DMS153 treated with DMSO at 0.1 percent for 48 hours (cell line): ENCODE measurements around the gene RMDN2.
"Not testable (repeated sequence)": the region's sequence is repeated elsewhere in the genome, so short reads cannot be mapped to it uniquely, and the experiment has no call there.

ENCODE experiments used
- DNase-seq: peaks from one replicate; lab custom pipeline; 2025; ENCODE audit not compliant: unreplicated experiment; lab: John Stamatoyannopoulos, UW

The RMDN2 gene

DNA sequence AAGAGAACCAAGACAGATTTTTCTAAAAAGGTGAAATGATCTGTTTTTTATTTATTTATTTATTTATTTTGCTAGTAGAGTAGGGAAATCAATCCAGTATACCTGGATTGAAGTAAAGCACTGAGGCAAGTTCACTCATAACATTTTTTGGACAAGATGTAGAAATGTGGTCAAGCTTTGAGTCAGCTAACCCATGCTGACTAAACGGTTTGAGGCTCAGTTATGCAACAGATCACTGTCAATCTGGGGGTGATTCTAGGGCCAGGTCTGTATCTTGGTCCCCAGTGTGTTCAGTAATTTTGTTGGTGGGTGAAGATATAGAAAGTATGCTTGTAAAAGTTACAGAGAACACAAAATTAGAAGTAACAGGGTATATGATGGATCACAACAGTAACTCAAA lies 60.2 kb downstream of the RMDN2 start:
- no peak for DNase-seq

DNA sequence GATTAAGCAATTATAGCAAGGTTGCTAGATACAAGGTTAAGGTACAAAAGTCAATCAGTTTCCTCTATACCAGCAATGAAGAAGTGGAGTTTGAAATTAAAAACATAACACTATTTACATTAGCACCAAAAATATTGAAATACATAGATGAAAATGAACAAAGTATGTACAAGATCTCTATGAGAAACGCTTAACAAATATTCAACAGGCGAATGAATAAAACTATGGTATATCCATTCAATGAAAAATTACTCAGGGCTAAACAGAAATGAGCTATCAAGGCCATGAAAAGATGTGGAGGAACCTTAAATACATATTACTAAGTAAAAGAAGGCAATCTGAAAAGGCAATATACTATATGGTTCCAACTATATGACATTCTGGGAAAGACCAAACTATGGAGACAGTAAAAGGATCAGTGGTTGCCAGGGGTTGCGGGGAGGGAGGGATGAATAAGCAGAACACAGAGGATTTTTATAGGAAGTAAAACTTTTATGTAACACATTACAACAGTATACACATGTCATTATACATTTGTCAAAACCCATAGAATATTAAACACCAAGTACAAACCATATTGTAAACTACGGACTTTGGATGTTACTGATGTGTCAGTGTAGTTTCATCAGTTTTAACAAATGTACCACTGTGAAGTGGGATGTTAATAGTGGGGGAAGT lies 62.1 kb downstream of the RMDN2 start:
- DNase-seq, result no peak

- no peak for DNase-seq
These were observed 67.5 kb downstream of the RMDN2 start for GRCh38 chr2:37992601-37993000.

- no peak for DNase-seq
These were observed 68.1 kb downstream of the RMDN2 start for GRCh38 chr2:37993143-37993542.

DNA sequence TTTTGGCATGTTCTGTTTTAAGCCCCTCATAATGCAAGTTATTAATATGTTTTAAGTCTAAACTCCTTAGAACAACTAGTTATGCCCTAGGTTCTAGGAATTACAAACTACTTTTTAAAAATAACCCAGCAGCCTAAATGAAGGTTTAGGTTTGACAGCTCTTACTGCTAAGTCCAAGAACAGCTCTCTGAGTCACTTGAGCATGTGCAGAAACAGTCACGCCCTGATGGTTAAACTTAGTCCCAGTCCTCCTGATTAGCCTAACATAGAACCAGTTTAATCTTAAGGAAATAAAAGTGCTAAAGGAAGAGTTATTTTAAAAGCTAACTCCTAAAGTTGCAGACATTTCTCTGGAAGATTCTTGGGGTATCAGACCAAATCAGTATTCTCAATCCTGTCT lies 72.5 kb downstream of the RMDN2 start:
- no peak for DNase-seq

GRCh38 chr2:38000485-38001222 lies 75.6 kb downstream of the RMDN2 start:
- no peak for DNase-seq

GRCh38 chr2:38010187-38010586 lies 85.1 kb downstream of the RMDN2 start:
- not testable (repeated sequence) for DNase-seq

DNA sequence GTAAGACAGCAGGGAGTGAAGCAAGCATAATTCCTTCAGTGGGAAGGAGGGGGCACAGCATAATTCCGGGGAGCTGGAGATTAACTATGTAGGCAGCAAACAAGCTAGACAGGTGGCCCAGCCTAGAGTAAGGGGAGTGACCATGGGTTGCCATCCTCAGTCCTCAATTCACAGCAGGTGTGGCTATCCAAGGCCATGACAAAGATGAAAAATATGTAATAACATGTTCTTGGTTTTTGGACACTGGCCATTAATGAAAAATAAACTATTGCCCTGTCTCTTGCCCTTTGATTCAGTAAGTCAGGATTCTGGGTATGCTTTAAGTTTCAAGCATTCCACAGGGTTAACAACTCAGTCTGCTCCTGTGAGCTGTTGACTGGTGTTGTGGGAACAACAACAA lies 85.9 kb downstream of the RMDN2 start:
- DNase-seq, result no peak

GRCh38 chr2:38013158-38013752 lies 88.2 kb downstream of the RMDN2 start:
- no peak for DNase-seq

- DNase-seq, result no peak
These were observed 91.1 kb downstream of the RMDN2 start for GRCh38 chr2:38016219-38016618.

- DNase-seq, result no peak
These were observed 92.7 kb downstream of the RMDN2 start for GRCh38 chr2:38017836-38018235.

- DNase-seq, result not testable (repeated sequence)
These were observed 95.4 kb downstream of the RMDN2 start for GRCh38 chr2:38020359-38021069.

- DNase-seq, result no peak
These were observed 96.5 kb downstream of the RMDN2 start for GRCh38 chr2:38021589-38021988.

DNA sequence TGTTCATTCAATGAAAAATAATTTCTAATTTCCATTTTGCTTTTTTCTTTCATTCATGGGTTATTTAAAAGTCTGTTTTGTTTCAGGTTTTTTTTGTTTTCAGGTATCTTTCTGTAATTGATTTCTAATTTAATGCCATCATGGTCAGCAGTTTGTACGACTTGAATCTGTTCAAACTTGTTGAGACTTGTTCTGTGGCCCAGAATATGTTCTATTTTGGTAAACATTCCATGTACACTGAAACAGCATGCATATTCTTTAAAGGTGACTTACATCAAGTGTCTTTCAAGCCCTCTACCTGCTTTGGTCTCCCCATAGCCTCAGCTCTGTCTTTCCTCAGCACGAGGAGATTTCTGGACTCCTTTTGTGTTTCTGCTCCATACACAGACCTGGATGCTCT lies 101.8 kb downstream of the RMDN2 start:
- DNase-seq, result no peak

- DNase-seq, result no peak
These were observed 103.7 kb downstream of the RMDN2 start for GRCh38 chr2:38028829-38029228.

- DNase-seq, result no peak
These were observed 104.4 kb downstream of the RMDN2 start for GRCh38 chr2:38029512-38029911.

DNA sequence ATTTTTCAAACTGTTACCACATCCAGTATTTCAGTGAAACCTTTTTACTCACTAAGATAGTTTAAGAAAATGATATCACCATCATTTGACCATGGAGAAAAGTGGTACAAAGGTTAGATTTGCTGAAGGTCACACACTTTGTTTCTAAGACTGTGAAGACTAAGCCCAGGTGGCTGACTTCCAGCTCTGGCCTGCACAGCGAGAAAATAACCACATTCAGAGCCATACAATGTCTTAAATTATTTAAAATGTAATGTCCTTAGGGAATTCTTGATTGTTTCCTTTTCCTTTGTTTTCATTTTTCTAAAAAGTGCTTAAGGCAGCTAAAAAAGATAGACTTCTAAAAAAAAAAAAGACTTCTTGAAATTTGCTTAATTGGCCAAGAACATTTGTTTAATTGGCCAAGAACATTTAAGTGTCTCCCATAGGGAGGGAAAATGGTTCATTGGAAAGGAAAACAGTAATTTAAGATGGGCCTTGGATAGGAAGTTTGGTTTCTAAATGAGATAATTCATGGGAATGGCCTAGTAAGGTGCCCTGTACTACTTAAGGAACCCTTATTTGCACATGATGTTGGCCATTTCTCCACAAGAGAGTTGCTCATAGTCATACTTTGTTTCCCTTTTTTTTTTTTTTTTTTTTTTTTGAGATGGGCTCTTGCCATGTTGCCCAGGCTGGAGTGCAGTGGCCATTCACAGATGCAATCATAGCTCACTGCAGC lies 105.7 kb downstream of the RMDN2 start:
- no peak for DNase-seq

DNA sequence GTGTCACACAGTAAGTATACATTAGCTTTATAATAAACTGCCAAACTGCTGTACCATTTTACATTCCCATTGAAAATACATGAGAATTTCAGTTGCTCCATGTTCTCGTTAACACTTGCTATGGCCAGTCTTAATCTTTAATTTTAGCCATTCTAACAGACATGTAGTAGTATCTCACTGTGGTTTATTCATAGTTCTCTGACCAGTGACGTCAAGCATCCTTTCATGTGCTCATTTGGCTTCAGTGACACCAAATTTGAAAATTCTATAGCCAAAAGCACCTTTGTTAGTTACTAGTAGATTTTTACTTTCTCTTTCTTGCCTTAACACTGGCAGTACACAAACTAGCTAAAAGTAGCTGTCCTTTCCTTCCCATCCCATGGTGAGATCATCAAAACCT lies 107.9 kb downstream of the RMDN2 start:
- DNase-seq, result no peak

DNA sequence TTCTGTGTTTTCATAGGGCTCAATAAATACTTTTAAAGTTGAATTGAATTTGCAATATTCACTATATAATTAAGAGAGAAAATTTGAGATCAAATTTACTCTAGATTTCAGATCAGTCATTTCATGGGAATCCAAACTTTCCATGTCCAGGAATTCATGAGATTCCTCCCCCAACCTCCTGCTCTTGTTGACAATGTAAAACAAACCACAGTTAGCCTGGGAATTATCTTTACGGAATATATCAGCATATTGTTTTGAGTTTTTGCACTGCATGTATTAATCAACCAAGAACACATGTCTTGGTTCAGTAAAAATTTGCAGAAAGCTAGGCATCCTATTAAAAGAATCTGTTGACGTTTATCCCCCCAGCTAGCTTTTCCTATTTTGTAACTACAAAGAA lies 108.6 kb downstream of the RMDN2 start:
- no peak for DNase-seq

GRCh38 chr2:38035968-38036367 lies 110.9 kb downstream of the RMDN2 start:
- no peak for DNase-seq

- DNase-seq, result no peak
These were observed 112.2 kb downstream of the RMDN2 start for GRCh38 chr2:38037325-38037724.
